Measurements from ENCODE around the gene CYB5RL.

DNA sequence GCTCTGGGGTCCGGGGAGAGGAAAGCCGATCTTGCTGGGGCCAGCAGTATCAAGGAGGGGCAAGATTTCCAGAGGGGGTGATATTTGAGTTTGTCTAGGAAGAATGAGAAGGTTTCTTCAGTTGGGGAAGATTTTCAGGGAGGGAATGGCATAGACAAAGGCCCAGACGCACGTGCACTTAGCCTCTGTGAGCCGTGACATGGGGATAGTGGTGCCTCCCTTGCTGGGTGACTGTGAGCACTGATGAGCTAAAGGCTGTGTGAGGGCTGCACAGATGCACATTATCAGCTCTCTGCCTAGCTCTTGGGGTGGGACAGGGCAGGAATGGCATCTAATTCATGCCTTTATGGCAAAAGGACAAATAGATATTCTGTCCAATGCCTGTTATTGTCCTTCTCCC, 48.8 kb downstream of the CYB5RL start:
- TF ChIP-seq, protein P1, sequence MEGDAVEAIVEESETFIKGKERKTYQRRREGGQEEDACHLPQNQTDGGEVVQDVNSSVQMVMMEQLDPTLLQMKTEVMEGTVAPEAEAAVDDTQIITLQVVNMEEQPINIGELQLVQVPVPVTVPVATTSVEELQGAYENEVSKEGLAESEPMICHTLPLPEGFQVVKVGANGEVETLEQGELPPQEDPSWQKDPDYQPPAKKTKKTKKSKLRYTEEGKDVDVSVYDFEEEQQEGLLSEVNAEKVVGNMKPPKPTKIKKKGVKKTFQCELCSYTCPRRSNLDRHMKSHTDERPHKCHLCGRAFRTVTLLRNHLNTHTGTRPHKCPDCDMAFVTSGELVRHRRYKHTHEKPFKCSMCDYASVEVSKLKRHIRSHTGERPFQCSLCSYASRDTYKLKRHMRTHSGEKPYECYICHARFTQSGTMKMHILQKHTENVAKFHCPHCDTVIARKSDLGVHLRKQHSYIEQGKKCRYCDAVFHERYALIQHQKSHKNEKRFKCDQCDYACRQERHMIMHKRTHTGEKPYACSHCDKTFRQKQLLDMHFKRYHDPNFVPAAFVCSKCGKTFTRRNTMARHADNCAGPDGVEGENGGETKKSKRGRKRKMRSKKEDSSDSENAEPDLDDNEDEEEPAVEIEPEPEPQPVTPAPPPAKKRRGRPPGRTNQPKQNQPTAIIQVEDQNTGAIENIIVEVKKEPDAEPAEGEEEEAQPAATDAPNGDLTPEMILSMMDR (IDR thresholded peaks at IDR 0.05) = no peak
- TF ChIP-seq POLR2A (IDR thresholded peaks at IDR 0.05) = no peak
